DMS114 treated with DMSO at 0.1 percent for 48 hours (cell line): ENCODE data around the gene MRPL37.
"Not testable (repeated sequence)": the region's sequence is repeated elsewhere in the genome, so short reads cannot be mapped to it uniquely, and the experiment has no call there.

Experiments used
- DNase-seq: peaks from one replicate; lab custom pipeline; 2025; ENCODE audit not compliant: unreplicated experiment; lab: John Stamatoyannopoulos, UW

MRPL37 gene

GRCh38 chr1:54171606-54172005 lies 28.4 kb upstream of the MRPL37 start:
- DNase-seq, result no peak

DNA sequence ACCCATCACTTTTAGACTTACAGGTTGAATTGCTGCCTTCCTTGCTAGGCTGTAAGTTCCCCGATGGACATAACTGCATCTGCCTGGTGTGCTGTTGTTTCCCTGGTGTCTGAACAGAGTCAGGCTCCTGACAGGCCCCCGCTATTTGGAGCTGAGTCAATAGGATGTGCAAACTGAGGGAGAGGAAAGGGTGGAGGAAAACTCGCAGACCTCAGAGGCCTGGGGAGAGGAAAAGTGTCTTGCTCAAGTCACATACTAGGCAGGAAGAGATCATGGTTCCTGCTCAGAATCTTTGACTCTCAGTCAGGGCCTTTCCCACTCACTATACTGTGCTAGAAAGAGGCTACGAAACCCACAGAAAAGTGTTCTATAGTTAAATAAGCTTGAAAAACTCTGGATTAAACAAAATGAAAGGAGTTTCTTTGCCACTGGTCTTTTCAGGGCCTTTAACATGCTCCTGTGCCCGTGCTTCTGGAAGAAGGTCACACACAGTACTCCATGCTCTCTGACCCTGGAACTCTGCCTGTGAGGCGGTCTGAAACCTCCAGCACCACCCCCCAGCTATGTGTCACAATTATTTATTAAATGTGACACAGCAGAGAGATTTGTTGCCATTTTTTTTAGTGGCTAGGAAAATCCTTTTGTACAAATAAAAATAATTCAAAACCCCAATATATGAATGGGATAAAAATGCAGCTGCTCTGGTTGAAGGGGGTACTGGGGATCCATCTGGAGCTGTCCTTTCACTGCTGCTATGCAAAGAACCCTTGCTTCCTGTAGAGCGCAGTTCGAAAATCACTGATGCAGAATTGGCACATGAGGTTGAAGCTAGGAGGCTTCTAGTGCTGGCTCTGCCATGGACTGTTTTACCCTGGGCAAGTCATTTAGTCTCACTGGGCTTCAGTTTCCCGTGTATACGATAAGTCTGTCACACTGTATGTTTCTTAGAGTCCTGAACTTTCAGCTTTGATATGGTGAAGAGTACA lies 27.1 kb upstream of the MRPL37 start:
- no peak for DNase-seq

GRCh38 chr1:54173681-54174080 lies 26.3 kb upstream of the MRPL37 start:
- no peak for DNase-seq

GRCh38 chr1:54174106-54174505 lies 25.9 kb upstream of the MRPL37 start:
- no peak for DNase-seq

- no peak for DNase-seq
These were observed 23.2 kb upstream of the MRPL37 start for GRCh38 chr1:54176621-54177327.

- no peak for DNase-seq
These were observed 22.2 kb upstream of the MRPL37 start for GRCh38 chr1:54177726-54178125.

DNA sequence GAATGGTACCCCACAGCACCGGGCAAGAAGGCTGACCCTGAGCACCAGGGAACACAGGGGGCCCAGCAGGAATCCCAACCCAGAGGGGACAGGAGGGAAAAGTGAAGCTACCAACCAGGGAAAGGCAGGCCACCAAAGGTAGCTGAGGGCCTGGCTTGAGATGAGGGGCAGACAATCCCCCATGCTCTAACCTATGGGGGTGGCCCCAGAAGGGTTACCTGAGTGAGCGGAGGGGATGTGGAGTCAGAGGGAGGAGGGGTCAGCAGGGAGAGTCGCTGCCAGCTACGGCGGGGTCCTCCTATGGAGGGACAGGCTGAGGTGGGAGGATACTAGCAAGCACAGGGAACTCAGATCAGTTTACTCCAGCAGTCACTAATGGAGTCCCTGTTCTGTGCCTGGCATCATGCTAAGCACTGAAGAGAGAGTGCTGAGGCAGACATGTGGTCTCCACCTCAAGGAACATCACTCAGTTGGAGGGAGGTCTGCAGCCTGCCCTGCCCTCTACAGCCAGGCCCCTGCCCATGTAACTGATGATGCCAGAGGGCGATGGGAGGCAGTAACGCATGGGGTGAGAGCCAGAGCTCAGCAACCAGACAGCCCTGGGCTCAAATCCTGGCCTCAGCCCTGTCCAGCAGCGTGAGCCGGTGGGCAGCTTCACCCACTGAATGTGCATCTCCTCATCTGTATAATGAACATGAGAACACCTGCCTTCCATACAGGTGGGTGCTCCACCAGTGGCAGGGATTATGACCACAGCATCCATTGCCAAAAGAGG lies 21.5 kb upstream of the MRPL37 start:
- DNase-seq, result no peak

DNA sequence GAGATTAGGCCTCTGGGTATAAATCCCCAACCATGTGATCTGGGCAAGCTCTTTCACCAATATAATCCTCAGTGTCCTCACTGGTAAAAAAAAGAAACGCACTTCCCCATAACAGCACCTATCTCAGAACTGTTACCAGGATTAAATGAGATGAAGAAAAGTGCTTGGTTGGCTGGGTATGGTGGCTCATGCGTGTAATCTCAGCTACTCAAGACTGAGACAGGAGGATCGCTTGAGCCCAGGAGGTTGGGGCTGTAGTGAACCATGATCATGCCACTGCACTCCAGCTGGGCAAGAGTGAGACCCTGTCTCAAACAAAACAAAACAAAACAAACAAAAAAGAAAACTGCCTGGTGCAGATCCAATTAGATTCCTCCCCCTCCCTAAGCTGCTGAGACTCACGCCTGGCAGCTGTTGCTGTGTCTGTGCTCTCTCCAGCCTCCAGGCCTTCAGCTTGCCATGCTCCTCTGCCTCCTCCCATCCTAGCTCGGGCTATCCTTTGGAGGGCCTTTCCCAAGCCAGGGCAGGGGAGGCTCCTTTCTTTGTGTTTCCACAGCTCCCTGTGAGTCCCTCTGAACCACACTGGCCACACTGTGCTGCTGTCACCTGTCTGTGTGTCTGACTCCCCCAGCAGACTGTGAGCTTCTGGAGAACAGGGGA lies 19.1 kb upstream of the MRPL37 start:
- DNase-seq, result no peak

DNA sequence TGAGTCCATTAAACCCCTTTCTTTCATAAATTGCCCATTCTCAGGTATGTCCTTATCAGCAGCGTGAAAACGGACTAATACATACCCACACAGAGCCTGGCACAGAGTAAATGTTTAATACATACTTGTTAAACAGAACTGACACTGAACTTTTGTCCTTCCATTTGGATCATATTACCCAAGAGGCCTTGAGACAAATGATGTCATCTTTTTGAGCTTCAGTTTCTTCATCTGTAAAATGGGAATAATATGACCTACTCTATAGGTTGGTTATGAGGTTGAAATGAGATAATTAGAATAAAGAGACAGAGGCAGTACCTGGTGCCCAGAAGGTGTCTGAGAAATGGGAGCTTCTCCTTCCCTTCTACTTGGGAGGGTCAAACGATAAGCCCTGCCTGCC lies 13.9 kb upstream of the MRPL37 start:
- DNase-seq, result no peak

- no peak for DNase-seq
These were observed 11.7 kb upstream of the MRPL37 start for GRCh38 chr1:54188291-54188690.

DNA sequence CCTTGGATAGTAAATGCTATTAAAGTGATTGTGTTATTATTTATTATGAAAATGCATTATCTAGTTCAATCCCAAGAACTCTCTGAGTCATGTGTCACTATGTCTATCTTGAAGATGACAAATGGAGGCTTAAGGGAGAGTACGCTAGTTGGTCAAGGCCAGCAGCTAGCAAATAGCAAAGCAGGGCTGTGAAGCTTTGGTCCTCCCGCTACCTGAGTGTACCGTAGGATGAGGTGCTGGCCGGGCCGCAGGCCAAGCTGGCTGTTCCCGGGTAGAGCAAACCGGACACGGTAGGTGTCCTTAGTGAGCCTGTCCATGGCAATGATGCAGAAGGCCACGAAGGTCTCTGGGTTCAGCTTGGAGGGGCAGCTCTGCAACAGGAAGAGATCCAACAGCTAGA lies 9.4 kb upstream of the MRPL37 start:
- no peak for DNase-seq

- no peak for DNase-seq
These were observed 8.4 kb upstream of the MRPL37 start for GRCh38 chr1:54191525-54191924.

DNA sequence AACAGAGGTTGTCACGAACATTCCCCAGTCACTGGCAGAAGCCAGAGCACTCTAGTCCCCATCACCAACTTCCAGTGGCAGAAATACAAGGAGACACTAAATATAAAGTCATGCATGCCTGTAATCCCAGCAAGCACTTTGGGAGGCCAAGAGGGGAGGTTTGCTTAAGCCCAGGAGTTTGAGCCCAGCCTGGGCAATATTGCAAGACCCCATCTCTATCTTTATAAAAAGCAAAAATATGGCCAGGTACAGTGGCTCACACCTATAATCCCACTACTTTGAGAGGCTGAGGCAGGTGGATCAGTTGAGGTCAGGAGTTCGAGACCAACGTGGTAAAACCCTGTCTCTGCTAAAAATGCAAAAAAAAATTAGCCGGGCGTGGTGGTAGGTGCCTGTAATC lies 6.5 kb upstream of the MRPL37 start:
- no peak for DNase-seq

DNA sequence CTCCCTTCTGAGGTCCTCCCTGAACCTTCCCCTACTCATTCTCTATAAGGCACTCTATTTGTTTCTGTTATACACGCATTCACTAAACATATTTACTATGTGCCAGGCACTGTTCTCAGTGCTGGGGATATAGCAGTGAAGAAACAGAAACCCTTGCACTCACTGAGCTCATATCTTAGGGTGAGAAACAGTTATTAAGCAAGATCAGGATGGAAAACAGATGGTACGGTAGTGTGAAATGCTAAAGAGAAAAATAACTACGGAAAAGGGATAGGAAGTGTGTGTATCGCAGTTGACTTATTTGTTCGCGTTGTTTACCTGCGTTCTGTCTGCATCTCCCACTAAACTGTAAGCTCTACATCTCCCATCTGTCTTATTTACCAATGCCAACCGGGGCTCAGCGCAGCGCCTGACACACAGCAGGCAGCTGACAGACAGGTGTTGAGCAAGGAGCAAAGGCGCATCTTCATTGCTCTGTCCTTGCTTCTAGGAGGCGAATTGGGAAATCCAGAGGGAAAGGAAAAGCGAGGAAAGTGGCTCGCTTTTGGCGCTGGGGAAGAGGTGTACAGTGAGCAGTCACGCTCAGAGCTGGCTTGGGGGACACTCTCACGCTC lies 709 bp upstream of the MRPL37 start:
- DNase-seq, result no peak

DNA sequence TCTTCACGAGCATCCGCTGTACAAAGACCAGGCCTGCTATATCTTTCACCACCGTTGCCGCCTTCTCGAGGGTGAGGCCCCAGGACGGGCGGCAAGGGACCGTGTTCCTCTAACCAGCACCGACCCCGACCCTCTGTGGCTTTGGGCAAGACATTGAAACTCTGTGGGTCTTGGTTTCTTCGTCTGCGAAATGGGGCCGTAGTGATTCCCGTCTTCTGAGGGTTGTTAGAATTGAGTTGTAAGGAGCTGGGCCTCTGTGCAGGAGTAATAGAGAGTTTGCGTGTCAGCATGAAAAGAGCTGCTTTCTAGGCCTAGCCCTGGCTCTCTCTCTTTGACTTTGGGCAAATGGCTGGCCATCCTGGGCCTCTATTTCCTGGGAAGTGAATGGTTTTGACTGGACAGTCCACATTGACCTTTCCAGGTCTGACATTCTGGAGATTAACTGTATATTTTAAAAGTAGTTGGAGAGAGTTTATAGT lies 591 bp downstream of the MRPL37 start:
- no peak for DNase-seq

DNA sequence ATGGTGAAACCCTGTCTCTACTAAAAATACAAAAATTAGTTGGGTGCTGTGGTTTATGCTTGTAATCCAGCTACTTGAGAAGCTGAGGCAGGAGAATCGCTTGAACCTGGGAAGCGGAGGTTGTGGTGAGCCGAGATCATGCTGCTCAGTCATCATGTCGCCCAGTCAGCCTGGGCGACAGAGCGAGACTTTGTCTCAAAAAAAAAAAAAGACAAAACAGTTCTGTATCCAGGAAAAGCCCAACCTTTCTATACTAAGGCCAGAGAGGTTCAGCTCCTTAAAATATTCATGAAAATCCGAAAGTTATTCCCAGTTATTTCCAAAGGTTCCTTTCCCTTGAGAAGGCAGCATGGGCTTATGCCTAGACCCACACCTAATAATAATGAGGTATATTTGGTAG lies 4.2 kb downstream of the MRPL37 start:
- DNase-seq, result no peak

- no peak for DNase-seq
These were observed 7.3 kb downstream of the MRPL37 start for GRCh38 chr1:54207287-54207686.

DNA sequence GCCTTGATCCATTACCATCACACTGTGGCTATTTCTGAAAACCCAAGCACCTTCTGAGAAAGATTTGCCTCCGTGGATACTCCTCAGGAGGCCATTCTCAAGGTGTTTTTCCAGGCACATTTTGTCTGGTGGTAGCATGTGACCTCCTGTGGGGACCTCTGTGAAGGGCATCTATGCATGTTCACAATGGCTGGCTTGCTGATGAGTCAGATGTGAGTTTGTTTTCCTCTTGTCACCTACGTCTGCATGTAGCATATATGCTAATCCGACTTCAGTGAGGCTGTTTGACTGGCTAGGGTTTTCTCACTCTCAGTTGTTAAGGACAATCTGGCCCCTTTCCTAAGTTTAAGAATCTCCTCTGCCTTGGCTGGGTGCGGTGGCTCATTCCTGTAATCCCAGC lies 7.9 kb downstream of the MRPL37 start:
- DNase-seq, result not testable (repeated sequence)

DNA sequence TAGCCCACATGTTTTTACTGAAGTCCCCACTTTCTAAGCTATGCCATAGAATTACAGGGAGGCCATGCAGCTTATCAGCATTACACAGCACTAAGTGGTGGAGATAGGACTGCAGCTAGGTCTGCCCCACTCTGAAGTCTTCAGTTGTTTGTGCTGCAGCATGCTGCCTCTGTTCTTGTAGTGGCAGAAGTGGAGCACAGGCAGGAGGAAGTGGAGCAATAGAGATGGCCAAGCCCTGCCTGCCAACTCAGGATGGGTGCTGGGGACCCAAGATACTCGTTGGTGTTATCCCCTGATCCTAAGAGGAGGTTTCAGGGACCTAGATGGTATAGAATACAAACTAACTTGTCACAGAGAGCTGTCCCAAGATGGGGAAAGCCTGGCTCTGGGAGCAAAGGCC lies 12.9 kb downstream of the MRPL37 start:
- no peak for DNase-seq

- DNase-seq, result no peak
These were observed 15.6 kb downstream of the MRPL37 start for GRCh38 chr1:54215523-54215922.
